ENCODE data around the gene SPATA13. TPM values are rescaled to one million over a fixed set of nuclear protein-coding genes. Genes with fewer than 3 reads are reported as not detected.

The SPATA13 gene
- total and polyA plus RNA-seq, 12 donors = 20.0 to 85.5 (median 31.0) TPM

GRCh38 chr13:24249624-24250023, 89.1 kb downstream of the SPATA13 start:
- Histone ChIP-seq H3K36me3 (replicated peaks in 1 of 2) (no peaks in the 10 kb centered on the region), H3K9me3 (replicated peaks in 1 of 3) (no peaks in the 10 kb centered on the region), H3K27me3 (no peaks in the 10 kb centered on the region), H3K27ac (no peak overlapping the region), H3K4me3 (no peak overlapping the region), H3K4me1 (replicated peaks in 1 of 2) (no peaks in the 10 kb centered on the region)
- 85 to 90% (median 88%) methylated on average over 2 to 9 of the region's 9 CpGs for WGBS, 4 donors
- intact Hi-C loops (cut with DNase I) = no loop called here
- DNase-seq = no peak
- no peak for TF ChIP-seq CTCF (IDR thresholded peaks at IDR 0.05)
- TF ChIP-seq POLR2A (IDR thresholded peaks at IDR 0.05) = no peak

- Histone ChIP-seq H3K36me3 (replicated peaks in 1 of 2) (no peaks in the 10 kb centered on the region), H3K27ac (no peak overlapping the region), H3K4me1 (replicated peaks in 1 of 2) (no peaks in the 10 kb centered on the region), H3K9me3 (replicated peaks in 1 of 3) (no peaks in the 10 kb centered on the region), H3K27me3 (no peaks in the 10 kb centered on the region), H3K4me3 (no peak overlapping the region)
- DNase-seq = no peak
- intact Hi-C loops (cut with DNase I) = no loop called here
- no peak for TF ChIP-seq POLR2A (IDR thresholded peaks at IDR 0.05)
- no peak for TF ChIP-seq CTCF (IDR thresholded peaks at IDR 0.05)
- 76 to 79% (median 78%) methylated on average over 7 of the region's 7 CpGs for WGBS, 4 donors
These were observed 90.0 kb downstream of the SPATA13 start for GRCh38 chr13:24250376-24251057.

- Histone ChIP-seq H3K4me1 (replicated peaks in 1 of 2) (no peaks in the 10 kb centered on the region), H3K27me3 (no peaks in the 10 kb centered on the region), H3K36me3 (replicated peaks in 1 of 2) (no peaks in the 10 kb centered on the region), H3K27ac (no peak overlapping the region), H3K4me3 (no peak overlapping the region), H3K9me3 (replicated peaks in 1 of 3) (no peaks in the 10 kb centered on the region)
- intact Hi-C loops (cut with DNase I) = no loop called here
- TF ChIP-seq CTCF (IDR thresholded peaks at IDR 0.05) = no peak
- no peak for DNase-seq
- 91 to 97% (median 95%) methylated on average over 16 to 17 of the region's 17 CpGs for WGBS, 4 donors
These were observed 91.0 kb downstream of the SPATA13 start for GRCh38 chr13:24251525-24251924.

- H3K27me3 ChIP-seq = no peaks in the 10 kb centered on the region
- no peaks in the 10 kb centered on the region for H3K9me3 ChIP-seq (replicated peaks in 1 of 3)
- H3K36me3 ChIP-seq (replicated peaks in 1 of 2) = no peaks in the 10 kb centered on the region
- 78 to 89% (median 85%) methylated on average over 4 to 6 of the region's 6 CpGs for WGBS, 4 donors
- intact Hi-C loops (cut with DNase I) = no loop called here
- no peak for DNase-seq
- no peak overlapping the region for H3K4me3 ChIP-seq
- no peak overlapping the region for H3K27ac ChIP-seq
- H3K4me1 ChIP-seq (replicated peaks in 1 of 2) = no peaks in the 10 kb centered on the region
- no peak for TF ChIP-seq CTCF (IDR thresholded peaks at IDR 0.05)
- TF ChIP-seq POLR2A (IDR thresholded peaks at IDR 0.05) = no peak
These were observed 91.6 kb downstream of the SPATA13 start for GRCh38 chr13:24252136-24252535.

Data from adrenal gland (tissue), 12 donors.